Upper lobe of left lung (tissue), 4 donors: ENCODE data around the gene CDAN1.

Experiments used
- EP300 ChIP-seq, 4 donors: sonication (generic); formaldehyde crosslinking; IDR thresholded peaks; one replicate each; pipeline ENCODE4 v1.5.1; 2017; ENCODE audit warnings: antibody characterized with exemption in 4 of 4, control low read depth in 2 of 4
- POLR2A ChIP-seq, 4 donors: fragments of 450-650 bp; IDR thresholded peaks; one replicate each; pipeline ENCODE4 v1.5.1; 2016 to 2017; ENCODE audit warnings: antibody characterized with exemption in 4 of 4, mild to moderate bottlenecking in 2 of 4
- POLR2AphosphoS5 ChIP-seq, 2 donors: sonication (generic); formaldehyde crosslinking; IDR thresholded peaks; one replicate each; pipeline ENCODE4 v1.5.1; 2017; ENCODE audit warnings: antibody characterized with exemption in 2 of 2
- TF ChIP-seq, protein P1 (sequence below), 6 experiments: fragments of 450-650 bp in 4 of 6; fragments of 200-600 bp in 2 of 6; sonication (generic) in 2 of 6; IDR thresholded peaks; one replicate each; pipeline ENCODE4 v1.5.1; 2016 to 2019; ENCODE audit warnings: antibody characterized with exemption in 6 of 6

DNA sequence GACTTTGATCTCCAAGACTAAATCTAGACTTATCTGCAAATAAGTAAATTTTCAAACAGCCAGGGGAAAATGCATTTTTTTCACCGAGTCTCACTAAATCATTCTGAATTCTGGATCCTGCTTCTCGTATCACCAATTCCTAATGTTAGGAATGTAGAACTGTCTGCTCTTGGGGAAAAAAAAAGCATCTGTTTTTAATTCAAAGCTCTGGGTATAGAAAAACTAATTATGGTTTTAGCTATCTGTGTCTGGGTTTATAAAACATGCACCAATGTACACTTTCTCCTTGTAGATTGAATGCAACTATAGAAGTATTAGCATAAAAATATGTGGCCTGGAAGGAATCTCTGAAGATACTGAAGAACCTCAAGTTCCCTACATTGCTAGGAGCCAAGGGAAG is 4.8 kb upstream of the CDAN1 start:
- TF ChIP-seq, protein P1, sequence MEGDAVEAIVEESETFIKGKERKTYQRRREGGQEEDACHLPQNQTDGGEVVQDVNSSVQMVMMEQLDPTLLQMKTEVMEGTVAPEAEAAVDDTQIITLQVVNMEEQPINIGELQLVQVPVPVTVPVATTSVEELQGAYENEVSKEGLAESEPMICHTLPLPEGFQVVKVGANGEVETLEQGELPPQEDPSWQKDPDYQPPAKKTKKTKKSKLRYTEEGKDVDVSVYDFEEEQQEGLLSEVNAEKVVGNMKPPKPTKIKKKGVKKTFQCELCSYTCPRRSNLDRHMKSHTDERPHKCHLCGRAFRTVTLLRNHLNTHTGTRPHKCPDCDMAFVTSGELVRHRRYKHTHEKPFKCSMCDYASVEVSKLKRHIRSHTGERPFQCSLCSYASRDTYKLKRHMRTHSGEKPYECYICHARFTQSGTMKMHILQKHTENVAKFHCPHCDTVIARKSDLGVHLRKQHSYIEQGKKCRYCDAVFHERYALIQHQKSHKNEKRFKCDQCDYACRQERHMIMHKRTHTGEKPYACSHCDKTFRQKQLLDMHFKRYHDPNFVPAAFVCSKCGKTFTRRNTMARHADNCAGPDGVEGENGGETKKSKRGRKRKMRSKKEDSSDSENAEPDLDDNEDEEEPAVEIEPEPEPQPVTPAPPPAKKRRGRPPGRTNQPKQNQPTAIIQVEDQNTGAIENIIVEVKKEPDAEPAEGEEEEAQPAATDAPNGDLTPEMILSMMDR (IDR thresholded peaks at IDR 0.05) = no peak
- TF ChIP-seq POLR2A (IDR thresholded peaks at IDR 0.05) (no peak), POLR2AphosphoS5 (IDR thresholded peaks at IDR 0.05) (no peak), EP300 (IDR thresholded peaks at IDR 0.05) (no peak)
